A172 (cell line): ENCODE results near the gene DCAF11. TPM values are rescaled to one million over a fixed set of nuclear protein-coding genes. Genes with fewer than 3 reads are reported as not detected.
"Not testable (repeated sequence)": the region's sequence is repeated elsewhere in the genome, so short reads cannot be mapped to it uniquely, and the experiment has no call there.

Experiments used
- DNase-seq: peaks from one replicate; pipeline ENCODE4 v3.0.0-alpha.2; 2015; ENCODE audit warnings: low spot score
- total RNA-seq: library from RNA; depleted of rRNA; stranded (reverse); fragments of >200 nt; shearing (Covaris generic); gene quantifications from 2 replicates; pipeline ENCODE4 v1.2.3, GENCODE V29; 2014

Gene DCAF11
- total RNA-seq, 1 experiment from 2014 or later, result 63.4 TPM

GRCh38 chr14:24096545-24097181, 17.9 kb upstream of the DCAF11 start:
- DNase-seq, result no peak

GRCh38 chr14:24098229-24098926, 16.2 kb upstream of the DCAF11 start:
- DNase-seq, result no peak

GRCh38 chr14:24098927-24099813, 15.4 kb upstream of the DCAF11 start:
- DNase-seq, result no peak

GRCh38 chr14:24100197-24100981, 14.2 kb upstream of the DCAF11 start:
- no peak for DNase-seq

- DNase-seq, result no peak
Observed at GRCh38 chr14:24100982-24101494, 13.5 kb upstream of the DCAF11 start.

- DNase-seq, result no peak
Observed at GRCh38 chr14:24102357-24103048, 12.1 kb upstream of the DCAF11 start.

- no peak for DNase-seq
Observed at GRCh38 chr14:24103451-24103850, 11.1 kb upstream of the DCAF11 start.

- not testable (repeated sequence) for DNase-seq
Observed at GRCh38 chr14:24105609-24106239, 8.9 kb upstream of the DCAF11 start.

GRCh38 chr14:24106672-24107271, 7.8 kb upstream of the DCAF11 start:
- no peak for DNase-seq

- DNase-seq, result no peak
Observed at GRCh38 chr14:24108336-24108874, 6.2 kb upstream of the DCAF11 start.

GRCh38 chr14:24110060-24110459, 4.5 kb upstream of the DCAF11 start:
- DNase-seq, result no peak

GRCh38 chr14:24110523-24110922, 4.1 kb upstream of the DCAF11 start:
- no peak for DNase-seq

GRCh38 chr14:24113379-24113800, 1.2 kb upstream of the DCAF11 start:
- no peak for DNase-seq

GRCh38 chr14:24113801-24114531, 611 bp upstream of the DCAF11 start:
- peak; percentile 55 for DNase-seq

- DNase-seq, result no peak
Observed at GRCh38 chr14:24115422-24116127, 998 bp downstream of the DCAF11 start.

- DNase-seq, result no peak
Observed at GRCh38 chr14:24116128-24116814, 1.7 kb downstream of the DCAF11 start.

GRCh38 chr14:24117179-24117578, 2.6 kb downstream of the DCAF11 start:
- no peak for DNase-seq

- no peak for DNase-seq
Observed at GRCh38 chr14:24119691-24120090, 5.1 kb downstream of the DCAF11 start.
